PFSK-1 (cell line): ENCODE data around the gene COL6A5.

Experiments
- FOXP2 ChIP-seq: optimal IDR thresholded peaks from 2 replicates; pipeline ENCODE3; 2011; ENCODE audit warnings: borderline replicate concordance, control low read depth, inconsistent platforms; ENCODE audit not compliant: insufficient read depth; ENCODE audit errors: extremely low read length, extremely low read depth
- POLR2AphosphoS5 ChIP-seq: IDR thresholded peaks from 2 replicates; pipeline ENCODE4 v1.6.1; 2012; ENCODE audit warnings: low read depth, mild to moderate bottlenecking, control low read depth, low read length, moderate library complexity
- SIN3A ChIP-seq: IDR thresholded peaks from 2 replicates; pipeline ENCODE4 v1.6.1; 2012; ENCODE audit warnings: mild to moderate bottlenecking, low read length, moderate library complexity, borderline replicate concordance; ENCODE audit not compliant: insufficient read depth
- TAF1 ChIP-seq: IDR thresholded peaks from 2 replicates; pipeline ENCODE4 v1.6.1; 2012; ENCODE audit warnings: low read length, control low read depth, borderline replicate concordance; ENCODE audit not compliant: insufficient read depth
- TF ChIP-seq, protein P1 (sequence below), 2 experiments: IDR thresholded peaks; 2 replicates each; pipeline versions ENCODE4 v1.6.1 to v1.8.0; 2011 to 2012; ENCODE audit warnings: low read depth in 2 of 2, low read length in 2 of 2, control low read depth in 1 of 2, inconsistent platforms in 1 of 2, mild to moderate bottlenecking in 1 of 2, moderate library complexity in 1 of 2; ENCODE audit not compliant: insufficient read depth in 1 of 2

GRCh38 chr3:130354430-130354829, 9.0 kb downstream of the COL6A5 start:
- TF ChIP-seq POLR2AphosphoS5 (no peak), TAF1 (no peak), SIN3A (no peak), FOXP2 (no peak)
- TF ChIP-seq, protein P1, sequence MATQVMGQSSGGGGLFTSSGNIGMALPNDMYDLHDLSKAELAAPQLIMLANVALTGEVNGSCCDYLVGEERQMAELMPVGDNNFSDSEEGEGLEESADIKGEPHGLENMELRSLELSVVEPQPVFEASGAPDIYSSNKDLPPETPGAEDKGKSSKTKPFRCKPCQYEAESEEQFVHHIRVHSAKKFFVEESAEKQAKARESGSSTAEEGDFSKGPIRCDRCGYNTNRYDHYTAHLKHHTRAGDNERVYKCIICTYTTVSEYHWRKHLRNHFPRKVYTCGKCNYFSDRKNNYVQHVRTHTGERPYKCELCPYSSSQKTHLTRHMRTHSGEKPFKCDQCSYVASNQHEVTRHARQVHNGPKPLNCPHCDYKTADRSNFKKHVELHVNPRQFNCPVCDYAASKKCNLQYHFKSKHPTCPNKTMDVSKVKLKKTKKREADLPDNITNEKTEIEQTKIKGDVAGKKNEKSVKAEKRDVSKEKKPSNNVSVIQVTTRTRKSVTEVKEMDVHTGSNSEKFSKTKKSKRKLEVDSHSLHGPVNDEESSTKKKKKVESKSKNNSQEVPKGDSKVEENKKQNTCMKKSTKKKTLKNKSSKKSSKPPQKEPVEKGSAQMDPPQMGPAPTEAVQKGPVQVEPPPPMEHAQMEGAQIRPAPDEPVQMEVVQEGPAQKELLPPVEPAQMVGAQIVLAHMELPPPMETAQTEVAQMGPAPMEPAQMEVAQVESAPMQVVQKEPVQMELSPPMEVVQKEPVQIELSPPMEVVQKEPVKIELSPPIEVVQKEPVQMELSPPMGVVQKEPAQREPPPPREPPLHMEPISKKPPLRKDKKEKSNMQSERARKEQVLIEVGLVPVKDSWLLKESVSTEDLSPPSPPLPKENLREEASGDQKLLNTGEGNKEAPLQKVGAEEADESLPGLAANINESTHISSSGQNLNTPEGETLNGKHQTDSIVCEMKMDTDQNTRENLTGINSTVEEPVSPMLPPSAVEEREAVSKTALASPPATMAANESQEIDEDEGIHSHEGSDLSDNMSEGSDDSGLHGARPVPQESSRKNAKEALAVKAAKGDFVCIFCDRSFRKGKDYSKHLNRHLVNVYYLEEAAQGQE (IDR thresholded peaks at IDR 0.05; ENCODE audit: insufficient read depth in 1 of 2, low read depth in 2 of 2, low read length in 2 of 2), result no peak
